K562 (cell line): ENCODE measurements around the gene EHBP1L1. TPM values are rescaled to one million over a fixed set of nuclear protein-coding genes. Genes with fewer than 3 reads are reported as not detected.

Source experiments
- ARID2 ChIP-seq: fragments of 450-650 bp; IDR thresholded peaks from 2 replicates; pipeline ENCODE4 v1.6.1; 2017; ENCODE audit warnings: antibody characterized with exemption, mild to moderate bottlenecking
- ETV6 ChIP-seq, 3 experiments: fragments of 150-350 bp in 1 of 3; sonication (generic) in 1 of 3; formaldehyde crosslinking in 1 of 3; IDR thresholded peaks; 2 replicates each; pipeline versions ENCODE4 v1.6.1 to v1.8.0; 2014 to 2022; ENCODE audit warnings: borderline replicate concordance in 2 of 3, low read depth in 2 of 3, antibody characterized with exemption in 1 of 3, low read length in 1 of 3, mild to moderate bottlenecking in 1 of 3, missing genetic modification reagents in 1 of 3
- MAFF ChIP-seq: IDR thresholded peaks from 2 replicates; pipeline ENCODE4 v1.6.1; 2012; ENCODE audit warnings: low read length, improper control_type of control experiment
- MEF2A ChIP-seq: IDR thresholded peaks from 2 replicates; pipeline ENCODE4 v1.6.1; 2011; ENCODE audit warnings: low read depth, mild to moderate bottlenecking, low read length, moderate library complexity; ENCODE audit not compliant: control insufficient read depth
- PHF20 ChIP-seq: fragments of 450-650 bp; IDR thresholded peaks from 2 replicates; pipeline ENCODE4 v1.6.1; 2018; ENCODE audit not compliant: partially characterized antibody
- RAD21 ChIP-seq, 2 experiments: fragments of 250-450 bp in 1 of 2; fragments of 450-650 bp in 1 of 2; sonication (Bioruptor Pico) in 1 of 2; formaldehyde crosslinking in 1 of 2; IDR thresholded peaks in 1 of 2; conservative IDR thresholded peaks in 1 of 2; 2 replicates each; pipeline versions ENCODE4 v1.4.0 to v1.8.0; 2020 to 2022; ENCODE audit warnings: mild to moderate bottlenecking in 2 of 2, moderate library complexity in 1 of 2
- RB1 ChIP-seq: fragments of 450-650 bp; IDR thresholded peaks from 2 replicates; pipeline ENCODE4 v1.6.1; 2017; ENCODE audit warnings: low read depth, mild to moderate bottlenecking
- RBM15 ChIP-seq: fragments of 200-400 bp; formaldehyde crosslinking; IDR thresholded peaks from 2 replicates; pipeline ENCODE4 v1.6.1; 2018; ENCODE audit warnings: mild to moderate bottlenecking, low read length, moderate library complexity; ENCODE audit not compliant: insufficient read depth
- SRSF7 ChIP-seq: fragments of 200-400 bp; formaldehyde crosslinking; optimal IDR thresholded peaks from 2 replicates; pipeline ENCODE3; 2017; ENCODE audit warnings: mild to moderate bottlenecking, low read depth, low read length
- TRIM24 ChIP-seq, 2 experiments: fragments of 450-650 bp; IDR thresholded peaks; 2 replicates each; pipeline ENCODE4 v1.6.1; 2016
- ZNF133 ChIP-seq: fragments of 250-450 bp; sonication (Bioruptor Pico); IDR thresholded peaks from 2 replicates; pipeline ENCODE4 v1.4.0; 2020; ENCODE audit warnings: mild to moderate bottlenecking
- polyA plus RNA-seq, 8 experiments: library from polyadenylated mRNA; depleted of rRNA in 4 of 8; stranded (reverse) in 5 of 8; unstranded in 3 of 8; fragments of >200 nt; fragmentation: Nextera tagmentation in 2 of 8; fragmentation: Illumina TruSeq in 1 of 8; extraction: Ambion mirVana in 2 of 8; extraction: Trizol in 1 of 8; gene quantifications; 2 replicates each; pipeline versions ENCODE4 v1.2.1 to v1.2.3, GENCODE V29; 2011 to 2014; ENCODE audit warnings: inconsistent platforms in 1 of 8, missing spikeins in 1 of 8
- total RNA-seq, 7 experiments: library from RNA; depleted of rRNA in 6 of 7; stranded (reverse); fragments of >200 nt in 6 of 7; fragmentation: Illumina TruSeq in 2 of 7; extraction: Trizol in 2 of 7; gene quantifications; 2 replicates each; pipeline versions ENCODE4 v1.2.1 to v1.2.3, GENCODE V29; 2011 to 2021; ENCODE audit warnings: low replicate concordance in 1 of 7
- TF ChIP-seq, protein P1 (sequence below): sonication (generic); formaldehyde crosslinking; IDR thresholded peaks from 2 replicates; pipeline ENCODE4 v1.5.0; 2020; ENCODE audit warnings: missing genetic modification reagents
- TF ChIP-seq, protein P2 (sequence below): fragments of 250-450 bp; sonication (Bioruptor Pico); IDR thresholded peaks from 2 replicates; pipeline ENCODE4 v1.4.0; 2020; ENCODE audit warnings: mild to moderate bottlenecking, moderate library complexity
- TF ChIP-seq, protein P3 (sequence below): IDR thresholded peaks from 2 replicates; pipeline ENCODE4 v1.6.1; 2014; ENCODE audit warnings: antibody characterized with exemption
- TF ChIP-seq, protein P4 (sequence below), 2 experiments: fragments of 250-450 bp in 1 of 2; fragments of 450-650 bp in 1 of 2; sonication (Bioruptor Pico) in 1 of 2; IDR thresholded peaks; 2 replicates each; pipeline versions ENCODE4 v1.6.1 to v1.8.0; 2016 to 2021; ENCODE audit warnings: mild to moderate bottlenecking in 2 of 2, moderate library complexity in 2 of 2, missing compliant biosample characterization in 1 of 2, missing genetic modification characterization in 1 of 2
- TF ChIP-seq, protein P5 (sequence below): fragments of 450-650 bp; IDR thresholded peaks from 2 replicates; pipeline ENCODE4 v1.6.1; 2017; ENCODE audit warnings: mild to moderate bottlenecking, moderate library complexity
- TF ChIP-seq, protein P6 (sequence below): fragments of 250-450 bp; sonication (Bioruptor Pico); IDR thresholded peaks from 2 replicates; pipeline ENCODE4 v1.4.0; 2020

The EHBP1L1 gene
- total and polyA plus RNA-seq, 9 of the 15 experiments (the other 6 are each of a cell fraction or from before 2014, with no cell fraction given), result 0.03 to 87.1 (median 26.3) TPM

DNA sequence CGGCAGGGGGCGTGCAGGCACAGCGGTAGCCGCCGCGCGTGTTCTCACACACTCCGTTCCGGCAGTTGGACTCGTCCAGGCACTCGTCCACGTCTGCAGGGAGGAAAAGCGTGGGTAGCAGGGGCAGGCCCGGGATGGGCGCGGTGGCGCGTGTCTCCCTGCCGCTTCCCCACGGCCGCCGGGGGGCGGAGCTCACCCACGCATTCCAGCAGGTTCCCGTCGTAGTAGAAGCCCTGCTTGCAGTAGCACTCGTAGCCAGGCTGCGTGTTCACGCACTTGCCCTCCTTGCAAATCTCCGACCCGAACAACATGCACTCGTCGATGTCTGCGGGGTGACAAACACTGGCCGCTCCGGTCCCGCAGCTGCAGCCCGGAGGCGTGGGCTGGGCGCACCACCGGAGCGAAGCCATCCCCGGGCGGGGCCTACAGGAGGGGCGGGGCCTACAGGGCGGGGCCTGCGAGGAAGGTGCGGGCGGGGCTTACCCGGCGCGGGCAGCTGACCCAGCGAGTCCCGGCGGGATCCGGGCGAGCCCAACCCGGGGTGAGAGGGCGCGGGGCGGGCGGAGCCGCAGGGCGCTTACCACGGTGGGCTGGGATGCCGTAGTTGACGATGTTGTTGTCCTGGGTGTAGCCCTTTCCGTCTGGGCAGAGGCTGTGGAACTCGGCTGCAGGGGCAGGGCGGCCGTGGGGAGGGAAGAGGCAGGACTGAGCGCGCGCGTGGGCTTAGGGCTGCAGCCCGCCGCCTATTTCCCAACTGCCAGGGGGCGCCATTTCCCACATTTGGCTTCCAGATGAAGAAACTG, 35.4 kb upstream of the EHBP1L1 start (continued):
- TF ChIP-seq, protein P1, sequence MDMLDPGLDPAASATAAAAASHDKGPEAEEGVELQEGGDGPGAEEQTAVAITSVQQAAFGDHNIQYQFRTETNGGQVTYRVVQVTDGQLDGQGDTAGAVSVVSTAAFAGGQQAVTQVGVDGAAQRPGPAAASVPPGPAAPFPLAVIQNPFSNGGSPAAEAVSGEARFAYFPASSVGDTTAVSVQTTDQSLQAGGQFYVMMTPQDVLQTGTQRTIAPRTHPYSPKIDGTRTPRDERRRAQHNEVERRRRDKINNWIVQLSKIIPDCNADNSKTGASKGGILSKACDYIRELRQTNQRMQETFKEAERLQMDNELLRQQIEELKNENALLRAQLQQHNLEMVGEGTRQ (CRISPR knock-in tag), result peak; percentile 66
- TF ChIP-seq RBM15 (0 out of 2 replicates have a peak, but pooled peaks have one; percentile 11), ZNF133 (CRISPR knock-in tag) (no peak), ETV6 (IDR thresholded peaks at IDR 0.05; ENCODE audit: borderline replicate concordance in 1 of 2, low read depth in 2 of 2, low read length in 1 of 2) (no peak), ETV6 (CRISPR knock-in tag; IDR thresholded peaks at IDR 0.05; ENCODE audit: borderline replicate concordance) (no peak), MAFF (no peak), PHF20 (no peak), RAD21 (CRISPR knock-in tag; conservative IDR thresholded peaks at IDR 0.05 in 1 of 2, IDR thresholded peaks at IDR 0.05 in 1 of 2) (peak; percentile 92 to 96), RB1 (peak; percentile 88), SRSF7 (no peak), MEF2A (no peak), TRIM24 (IDR thresholded peaks at IDR 0.05) (peak in 1 of 2 experiments; percentile 50; a peak in 1 of 4 replicates), ARID2 (peak; percentile 86)
- TF ChIP-seq, protein P2, sequence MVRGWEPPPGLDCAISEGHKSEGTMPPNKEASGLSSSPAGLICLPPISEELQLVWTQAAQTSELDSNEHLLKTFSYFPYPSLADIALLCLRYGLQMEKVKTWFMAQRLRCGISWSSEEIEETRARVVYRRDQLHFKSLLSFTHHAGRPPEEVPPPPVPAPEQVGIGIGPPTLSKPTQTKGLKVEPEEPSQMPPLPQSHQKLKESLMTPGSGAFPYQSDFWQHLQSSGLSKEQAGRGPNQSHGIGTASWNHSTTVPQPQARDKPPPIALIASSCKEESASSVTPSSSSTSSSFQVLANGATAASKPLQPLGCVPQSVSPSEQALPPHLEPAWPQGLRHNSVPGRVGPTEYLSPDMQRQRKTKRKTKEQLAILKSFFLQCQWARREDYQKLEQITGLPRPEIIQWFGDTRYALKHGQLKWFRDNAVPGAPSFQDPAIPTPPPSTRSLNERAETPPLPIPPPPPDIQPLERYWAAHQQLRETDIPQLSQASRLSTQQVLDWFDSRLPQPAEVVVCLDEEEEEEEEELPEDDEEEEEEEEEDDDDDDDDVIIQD, result no peak
- TF ChIP-seq, protein P3, sequence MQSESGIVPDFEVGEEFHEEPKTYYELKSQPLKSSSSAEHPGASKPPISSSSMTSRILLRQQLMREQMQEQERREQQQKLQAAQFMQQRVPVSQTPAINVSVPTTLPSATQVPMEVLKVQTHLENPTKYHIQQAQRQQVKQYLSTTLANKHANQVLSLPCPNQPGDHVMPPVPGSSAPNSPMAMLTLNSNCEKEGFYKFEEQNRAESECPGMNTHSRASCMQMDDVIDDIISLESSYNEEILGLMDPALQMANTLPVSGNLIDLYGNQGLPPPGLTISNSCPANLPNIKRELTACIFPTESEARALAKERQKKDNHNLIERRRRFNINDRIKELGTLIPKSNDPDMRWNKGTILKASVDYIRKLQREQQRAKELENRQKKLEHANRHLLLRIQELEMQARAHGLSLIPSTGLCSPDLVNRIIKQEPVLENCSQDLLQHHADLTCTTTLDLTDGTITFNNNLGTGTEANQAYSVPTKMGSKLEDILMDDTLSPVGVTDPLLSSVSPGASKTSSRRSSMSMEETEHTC, result peak; percentile 9
- TF ChIP-seq, protein P4, sequence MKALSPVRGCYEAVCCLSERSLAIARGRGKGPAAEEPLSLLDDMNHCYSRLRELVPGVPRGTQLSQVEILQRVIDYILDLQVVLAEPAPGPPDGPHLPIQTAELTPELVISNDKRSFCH (CRISPR knock-in tag; IDR thresholded peaks at IDR 0.05), result no peak
- TF ChIP-seq, protein P4 (tag; IDR thresholded peaks at IDR 0.05), result no peak
- TF ChIP-seq, protein P5, sequence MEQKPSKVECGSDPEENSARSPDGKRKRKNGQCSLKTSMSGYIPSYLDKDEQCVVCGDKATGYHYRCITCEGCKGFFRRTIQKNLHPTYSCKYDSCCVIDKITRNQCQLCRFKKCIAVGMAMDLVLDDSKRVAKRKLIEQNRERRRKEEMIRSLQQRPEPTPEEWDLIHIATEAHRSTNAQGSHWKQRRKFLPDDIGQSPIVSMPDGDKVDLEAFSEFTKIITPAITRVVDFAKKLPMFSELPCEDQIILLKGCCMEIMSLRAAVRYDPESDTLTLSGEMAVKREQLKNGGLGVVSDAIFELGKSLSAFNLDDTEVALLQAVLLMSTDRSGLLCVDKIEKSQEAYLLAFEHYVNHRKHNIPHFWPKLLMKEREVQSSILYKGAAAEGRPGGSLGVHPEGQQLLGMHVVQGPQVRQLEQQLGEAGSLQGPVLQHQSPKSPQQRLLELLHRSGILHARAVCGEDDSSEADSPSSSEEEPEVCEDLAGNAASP, result no peak
- TF ChIP-seq, protein P6, sequence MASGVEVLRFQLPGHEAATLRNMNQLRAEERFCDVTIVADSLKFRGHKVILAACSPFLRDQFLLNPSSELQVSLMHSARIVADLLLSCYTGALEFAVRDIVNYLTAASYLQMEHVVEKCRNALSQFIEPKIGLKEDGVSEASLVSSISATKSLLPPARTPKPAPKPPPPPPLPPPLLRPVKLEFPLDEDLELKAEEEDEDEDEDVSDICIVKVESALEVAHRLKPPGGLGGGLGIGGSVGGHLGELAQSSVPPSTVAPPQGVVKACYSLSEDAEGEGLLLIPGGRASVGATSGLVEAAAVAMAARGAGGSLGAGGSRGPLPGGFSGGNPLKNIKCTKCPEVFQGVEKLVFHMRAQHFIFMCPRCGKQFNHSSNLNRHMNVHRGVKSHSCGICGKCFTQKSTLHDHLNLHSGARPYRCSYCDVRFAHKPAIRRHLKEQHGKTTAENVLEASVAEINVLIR (CRISPR knock-in tag), result no peak
